Kidney epithelial cell (primary cell): ENCODE results near the gene NRSN2. TPM values are rescaled to one million over a fixed set of nuclear protein-coding genes. Genes with fewer than 3 reads are reported as not detected.
"Not testable (repeated sequence)": the region's sequence is repeated elsewhere in the genome, so short reads cannot be mapped to it uniquely, and the experiment has no call there.

Source experiments
- DNase-seq: peaks from one replicate; pipeline ENCODE4 v3.0.0-alpha.2; 2010; ENCODE audit warnings: low read depth
- H3K27me3 ChIP-seq: 2 replicates; pipeline ENCODE4 v1.6.0; 2011; ENCODE audit warnings: low read length; ENCODE audit not compliant: control insufficient read depth, insufficient read depth
- H3K36me3 ChIP-seq: 2 replicates; pipeline ENCODE4 v1.5.1; 2011; ENCODE audit warnings: low read length; ENCODE audit not compliant: control insufficient read depth, insufficient read depth
- H3K4me3 ChIP-seq: 2 replicates; pipeline ENCODE4 v1.5.1; 2011; ENCODE audit warnings: low read depth, mild to moderate bottlenecking, control low read depth, low read length
- CTCF ChIP-seq: IDR thresholded peaks from 2 replicates; pipeline ENCODE4 v1.5.1; 2011; ENCODE audit warnings: mild to moderate bottlenecking, moderate library complexity, low read length, control low read depth, inconsistent platforms; ENCODE audit not compliant: insufficient read depth, poor library complexity, severe bottlenecking
- total RNA-seq: library from RNA; depleted of rRNA; stranded (reverse); fragments of >200 nt; gene quantifications from 2 replicates; pipeline ENCODE4 v1.2.3, GENCODE V29; 2015

Gene NRSN2
- total RNA-seq, 1 donor from 2014 or later = 36.9 TPM

- Histone ChIP-seq H3K4me3 (no peak overlapping the region), H3K36me3 (peaks cover 8% of the 10 kb centered on the region), H3K27me3 (no peaks in the 10 kb centered on the region)
- DNase-seq = no peak
- no peak for TF ChIP-seq CTCF
These were observed 37.8 kb downstream of the NRSN2 start for GRCh38 chr20:384723-385122.

GRCh38 chr20:385448-385847 lies 38.5 kb downstream of the NRSN2 start:
- no peak for TF ChIP-seq CTCF
- no peaks in the 10 kb centered on the region for H3K27me3 ChIP-seq
- H3K4me3 ChIP-seq = no peak overlapping the region
- peaks cover 8% of the 10 kb centered on the region for H3K36me3 ChIP-seq
- DNase-seq = no peak

- not testable (repeated sequence) for DNase-seq, H3K27me3 ChIP-seq, H3K4me3 ChIP-seq
- peaks cover 13% of the 10 kb centered on the region for H3K36me3 ChIP-seq
These were observed 39.7 kb downstream of the NRSN2 start for GRCh38 chr20:386634-387033.

DNA sequence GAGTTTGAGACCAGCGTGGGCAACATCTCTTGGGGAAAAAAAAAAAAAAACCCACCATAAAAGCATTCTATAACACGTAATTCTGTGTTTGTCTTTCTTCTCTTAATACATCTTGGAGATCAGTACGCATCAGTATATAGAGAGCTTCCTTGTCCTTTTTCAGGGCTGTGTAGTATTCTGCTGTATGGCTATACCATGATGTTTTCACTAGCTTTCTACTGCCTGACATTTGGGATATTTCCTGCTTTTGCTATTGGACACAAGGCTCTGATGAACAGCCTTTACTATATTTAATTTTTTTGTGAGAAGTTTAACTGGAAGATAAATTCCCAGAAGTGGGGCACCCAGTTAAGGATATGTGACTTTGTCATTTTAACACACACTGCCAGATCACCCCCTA lies 40.6 kb downstream of the NRSN2 start:
- no peaks in the 10 kb centered on the region for H3K27me3 ChIP-seq
- H3K36me3 ChIP-seq = peaks cover 13% of the 10 kb centered on the region
- no peak overlapping the region for H3K4me3 ChIP-seq
- TF ChIP-seq CTCF = no peak
- DNase-seq = no peak

- Histone ChIP-seq H3K4me3 (no peak overlapping the region), H3K27me3 (no peaks in the 10 kb centered on the region), H3K36me3 (peaks cover 13% of the 10 kb centered on the region)
- DNase-seq = no peak
- no peak for TF ChIP-seq CTCF
These were observed 41.4 kb downstream of the NRSN2 start for GRCh38 chr20:388034-388994.

GRCh38 chr20:389220-389619 lies 42.3 kb downstream of the NRSN2 start:
- DNase-seq = no peak
- TF ChIP-seq CTCF = no peak
- no peak overlapping the region for H3K4me3 ChIP-seq
- peaks cover 13% of the 10 kb centered on the region for H3K36me3 ChIP-seq
- no peaks in the 10 kb centered on the region for H3K27me3 ChIP-seq
